PC-3 (cell line): ENCODE measurements around the gene PLEKHS1.

Experiments used
- CTCF ChIP-seq: fragments of 300-600 bp; sonication (generic); conservative IDR thresholded peaks from 2 replicates; pipeline ENCODE4 v1.5.1; 2017; ENCODE audit warnings: antibody characterized with exemption, low read depth, mild to moderate bottlenecking, low read length
- EZH2 ChIP-seq: fragments of 300-600 bp; sonication (generic); IDR thresholded peaks from one replicate; pipeline ENCODE4 v1.6.1; 2017; ENCODE audit warnings: antibody characterized with exemption, mild to moderate bottlenecking, low read length; ENCODE audit not compliant: unreplicated experiment
- EZH2phosphoT487 ChIP-seq: fragments of 300-600 bp; sonication (generic); IDR thresholded peaks from 2 replicates; pipeline ENCODE4 v1.6.1; 2018; ENCODE audit warnings: mild to moderate bottlenecking, antibody characterized with exemption, low read length, borderline replicate concordance

GRCh38 chr10:113735913-113736312 is 15.6 kb upstream of the PLEKHS1 start:
- no peak for TF ChIP-seq CTCF
- TF ChIP-seq EZH2phosphoT487: no peak
- TF ChIP-seq EZH2: no peak
